Measurements from ENCODE around the gene POU6F1. TPM values are rescaled to one million over a fixed set of nuclear protein-coding genes. Genes with fewer than 3 reads are reported as not detected.

Gene POU6F1
- total and polyA plus RNA-seq, 9 of the 15 experiments (the other 6 are each of a cell fraction or from before 2014, with no cell fraction given), result 0.14 to 3.3 (median 1.1) TPM

GRCh38 chr12:51218607-51219161 lies 822 bp upstream of the POU6F1 start (continued):
- TF ChIP-seq CBFA2T3 (IDR thresholded peaks at IDR 0.05) (peak; percentile 19; the same call in 1 of the 2 replicates), MYC (IDR thresholded peaks at IDR 0.05; ENCODE audit: low read depth, low read length) (peak; percentile 66; the same call in 1 of the 2 replicates), MYC (CRISPR knock-in tag; IDR thresholded peaks at IDR 0.05; ENCODE audit: borderline replicate concordance, low read depth) (no peak), YBX1 (IDR thresholded peaks at IDR 0.05) (no peak), HMBOX1 (IDR thresholded peaks at IDR 0.05) (peak; percentile 92), FOXK2 (conservative IDR thresholded peaks at IDR 0.05 in 1 of 2, IDR thresholded peaks at IDR 0.05 in 1 of 2; ENCODE audit: low read depth in 2 of 2) (no peak), ILF3 (IDR thresholded peaks at IDR 0.05; ENCODE audit: borderline replicate concordance) (no peak), POLR2H (tag; IDR thresholded peaks at IDR 0.05; ENCODE audit: low read depth) (no peak), CTCF (IDR thresholded peaks at IDR 0.05 in 2 of 3, conservative IDR thresholded peaks at IDR 0.05 in 1 of 3; ENCODE audit: insufficient read depth in 2 of 3, low read depth in 1 of 3, low read length in 3 of 3) (no peak), ARID4B (CRISPR knock-in tag; IDR thresholded peaks at IDR 0.05) (peak; percentile 38), ZNF347 (CRISPR knock-in tag; IDR thresholded peaks at IDR 0.05; ENCODE audit: low read depth) (no peak), ZNF316 (IDR thresholded peaks at IDR 0.05) (no peak), SRSF9 (IDR thresholded peaks at IDR 0.05; ENCODE audit: borderline replicate concordance, low read depth, low read length) (no peak), CCNT2 (IDR thresholded peaks at IDR 0.05; ENCODE audit: borderline replicate concordance, extremely low read depth, insufficient read length, low read depth, low read length) (no peak), ATF3 (IDR thresholded peaks at IDR 0.05) (no peak), ATF3 (CRISPR knock-in tag; conservative IDR thresholded peaks at IDR 0.05) (no peak), ZNF830 (CRISPR knock-in tag; IDR thresholded peaks at IDR 0.05) (no peak), GATA2 (CRISPR knock-in tag; IDR thresholded peaks at IDR 0.05) (0 out of 2 replicates have a peak, but pooled peaks have one; percentile 13)

Data from K562 (cell line).